HG02840 (cell line): ENCODE measurements around the gene ACTBL2.
"Not testable (repeated sequence)": the region's sequence is repeated elsewhere in the genome, so short reads cannot be mapped to it uniquely, and the experiment has no call there.

ENCODE experiments used
- ATAC-seq: cut with Tn5 transposase; IDR thresholded peaks from one replicate; pipeline ENCODE4 v1.9.1; 2021; ENCODE audit warnings: mild to moderate bottlenecking, moderate library complexity, moderate number of reproducible peaks; ENCODE audit not compliant: unreplicated experiment, low FRiP score

The ACTBL2 gene

DNA sequence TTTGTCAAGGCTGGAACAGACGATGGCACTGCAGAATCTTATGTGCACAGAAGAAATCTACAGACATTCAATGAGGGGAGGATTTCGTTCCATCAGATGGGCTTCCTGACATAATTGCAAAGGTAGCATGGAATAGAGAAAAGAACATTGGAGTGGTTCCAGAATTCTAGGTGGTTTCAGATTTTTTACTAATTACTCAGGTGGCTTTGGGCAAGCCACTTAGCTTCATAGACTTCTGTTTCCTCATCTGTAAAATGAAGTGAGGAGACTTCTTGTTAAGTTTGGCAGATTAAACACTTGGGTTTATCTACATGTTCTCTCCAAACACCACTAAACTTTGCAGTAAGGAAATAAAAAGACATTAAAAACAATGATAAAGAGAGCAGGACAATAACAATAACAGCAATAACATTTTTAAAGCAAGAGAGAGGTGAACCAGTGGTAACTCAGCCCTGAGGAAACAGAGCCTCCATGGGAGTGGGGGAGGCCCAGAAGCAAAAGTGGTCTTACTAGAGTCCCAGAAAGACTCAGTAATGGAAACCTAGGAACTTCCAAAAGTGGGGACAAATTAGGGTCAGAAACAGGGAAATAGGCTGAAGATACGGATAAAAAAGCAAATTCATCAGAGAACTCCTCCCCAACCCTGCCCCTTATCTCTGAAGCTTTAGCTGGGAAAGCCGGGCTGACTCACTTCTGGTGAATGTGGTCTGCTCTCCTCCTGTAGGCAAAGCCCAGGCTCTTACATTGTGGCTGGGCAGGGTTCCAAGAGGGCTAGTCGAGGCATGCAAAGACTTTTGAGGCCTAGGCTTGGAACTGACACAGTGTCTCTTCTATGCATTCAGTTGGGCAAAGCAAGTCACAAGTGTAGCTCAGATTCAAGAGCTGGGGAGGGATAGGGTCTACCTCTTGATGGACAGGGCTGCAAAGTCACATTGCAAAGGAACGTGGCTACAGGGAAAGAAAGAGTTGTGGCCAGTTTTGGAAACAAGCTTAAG lies 11.8 kb upstream of the ACTBL2 start:
- no peak for ATAC-seq

DNA sequence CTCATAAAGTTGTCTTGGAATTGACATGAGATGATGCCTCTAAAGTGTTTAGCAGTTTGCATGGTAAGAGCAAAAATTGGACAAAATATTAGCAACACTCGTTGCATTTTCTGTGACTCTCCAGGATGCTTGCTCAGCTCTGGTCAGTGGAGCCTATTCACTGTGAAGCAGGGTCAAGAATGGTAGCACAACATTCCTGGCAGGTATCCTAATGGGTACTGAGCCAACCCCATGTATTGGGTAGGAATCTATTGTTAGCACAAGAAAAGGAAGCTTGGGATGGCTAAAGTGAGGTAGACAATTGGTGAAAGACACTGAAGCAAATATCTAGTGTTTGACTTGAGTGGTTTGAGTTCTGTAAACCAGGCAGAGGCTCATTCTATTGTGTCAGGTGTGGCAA lies 10.4 kb upstream of the ACTBL2 start:
- no peak for ATAC-seq

DNA sequence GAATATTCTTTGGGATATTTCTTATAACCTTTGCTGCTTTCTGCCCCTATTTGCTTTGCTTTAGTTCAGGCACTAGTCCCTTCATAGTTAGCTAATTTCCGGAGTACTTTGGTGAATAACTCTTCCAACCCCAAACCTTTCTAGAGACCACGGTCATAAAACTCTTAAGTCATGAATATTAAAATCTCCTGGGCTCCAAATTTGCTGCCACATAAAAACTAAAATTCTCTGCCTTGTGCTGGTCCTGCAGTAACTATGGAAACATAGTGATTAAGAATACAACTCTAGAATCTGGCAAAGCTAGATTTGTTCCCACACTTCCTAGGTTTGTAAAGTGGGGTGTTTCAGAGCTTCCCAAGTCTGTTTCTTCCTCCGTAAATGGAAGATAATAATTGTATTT lies 10.0 kb upstream of the ACTBL2 start:
- no peak for ATAC-seq

DNA sequence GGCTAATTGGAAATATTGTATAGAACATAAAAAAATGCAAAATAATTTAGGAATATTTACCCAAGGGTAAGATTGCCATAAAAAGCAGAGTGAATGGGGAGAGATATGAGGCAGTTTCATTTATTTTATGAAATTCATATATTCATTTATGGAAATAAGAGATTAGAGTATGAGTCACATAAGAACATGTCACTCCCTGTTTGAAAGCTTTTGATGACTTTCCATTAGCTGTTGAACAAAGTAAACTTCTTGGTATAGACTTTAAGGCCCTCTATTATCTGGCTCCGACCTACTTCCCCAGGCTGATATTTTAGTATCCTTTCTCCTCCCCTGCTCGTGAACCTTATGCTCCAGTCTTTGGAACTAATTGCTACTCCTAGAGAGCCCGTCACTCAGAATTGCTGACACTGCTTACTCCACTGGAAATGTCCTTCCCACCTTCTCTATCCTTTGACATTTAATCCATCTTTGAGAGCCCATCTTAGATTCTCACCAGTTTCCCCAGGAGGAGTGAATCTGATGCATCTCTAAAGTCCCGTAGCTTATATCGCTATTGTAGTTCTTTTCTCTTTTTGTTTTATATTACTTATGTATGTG lies 8.9 kb upstream of the ACTBL2 start:
- no peak for ATAC-seq

DNA sequence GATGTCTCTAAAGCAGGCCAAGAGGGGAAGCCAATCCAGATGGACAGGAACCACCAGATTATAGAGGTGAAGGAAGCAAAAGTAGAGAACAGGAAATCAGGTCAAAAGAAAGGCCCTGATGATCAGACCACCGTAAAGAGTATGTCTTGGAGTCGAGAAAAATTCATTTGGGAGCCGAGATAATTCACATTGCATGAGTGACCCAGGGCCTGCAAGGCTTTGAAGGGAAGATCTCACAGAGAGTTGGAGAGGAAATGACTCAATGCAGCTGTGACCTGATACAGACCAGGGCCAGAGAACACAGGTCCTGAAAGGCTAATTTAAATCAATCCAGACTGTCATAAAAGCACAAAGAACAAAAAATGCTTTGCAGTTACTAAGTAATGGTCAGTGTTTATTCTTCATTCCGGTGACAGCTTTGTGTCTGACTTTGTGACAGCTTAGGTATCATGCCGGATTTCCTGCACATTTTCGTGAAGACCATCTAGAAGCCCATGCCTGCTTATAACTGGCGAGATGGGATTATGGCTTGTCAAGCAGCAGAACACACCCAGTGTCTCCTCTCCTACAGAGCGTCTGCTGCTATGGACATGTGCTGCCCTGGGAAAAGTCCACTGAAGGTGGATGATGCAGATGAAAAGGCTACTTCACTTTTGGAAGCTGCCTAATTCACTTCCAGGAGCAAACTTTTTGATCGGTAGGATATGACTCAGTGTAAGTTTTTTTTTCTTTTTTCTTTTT lies 5.8 kb upstream of the ACTBL2 start:
- no peak for ATAC-seq

DNA sequence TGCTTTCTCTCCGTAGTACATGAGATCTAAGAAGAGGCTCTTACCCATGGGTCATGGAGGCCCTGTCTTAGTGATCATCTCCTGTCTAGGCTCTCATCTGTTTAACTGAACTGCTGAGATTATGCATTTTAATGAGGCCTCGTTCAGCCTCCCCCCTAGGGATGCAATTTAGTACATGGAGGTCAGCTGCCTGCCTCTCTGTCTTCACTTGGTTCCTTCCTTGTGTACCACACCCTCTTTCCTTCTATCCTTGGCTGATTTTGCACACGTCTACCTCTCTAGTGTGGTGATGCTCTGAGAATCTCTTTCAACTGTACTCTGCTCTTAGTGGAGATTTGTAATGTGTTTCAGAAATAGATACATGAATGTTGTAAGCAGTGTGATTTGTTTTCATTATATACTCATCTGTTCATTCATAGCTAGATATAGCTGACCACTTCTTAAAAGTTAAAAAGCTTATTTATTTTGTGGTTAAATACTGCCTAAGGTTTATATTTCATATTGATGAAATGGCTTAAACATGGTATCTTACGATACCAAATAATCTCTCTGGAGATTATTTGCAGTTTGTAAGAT lies 3.5 kb upstream of the ACTBL2 start:
- no peak for ATAC-seq

DNA sequence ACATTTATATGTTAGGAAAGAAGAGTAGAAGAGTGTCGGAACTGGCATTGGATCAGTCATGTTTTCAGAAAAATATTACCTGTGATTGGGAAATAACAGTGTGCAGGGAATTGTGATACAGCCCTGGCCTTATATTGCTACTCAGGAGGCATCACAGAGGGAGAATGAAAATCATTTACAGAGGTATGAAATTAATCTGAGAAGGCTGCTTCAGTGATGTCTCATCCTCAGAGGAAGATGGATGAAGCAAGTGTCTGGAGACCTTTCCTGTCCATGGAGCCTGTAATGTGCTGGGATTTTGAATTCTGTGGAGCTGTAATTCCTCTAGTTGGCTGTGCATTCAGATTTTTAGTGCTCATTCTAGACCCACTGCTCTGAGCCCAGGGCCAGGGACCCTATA lies 3.8 kb downstream of the ACTBL2 start:
- ATAC-seq = no peak

DNA sequence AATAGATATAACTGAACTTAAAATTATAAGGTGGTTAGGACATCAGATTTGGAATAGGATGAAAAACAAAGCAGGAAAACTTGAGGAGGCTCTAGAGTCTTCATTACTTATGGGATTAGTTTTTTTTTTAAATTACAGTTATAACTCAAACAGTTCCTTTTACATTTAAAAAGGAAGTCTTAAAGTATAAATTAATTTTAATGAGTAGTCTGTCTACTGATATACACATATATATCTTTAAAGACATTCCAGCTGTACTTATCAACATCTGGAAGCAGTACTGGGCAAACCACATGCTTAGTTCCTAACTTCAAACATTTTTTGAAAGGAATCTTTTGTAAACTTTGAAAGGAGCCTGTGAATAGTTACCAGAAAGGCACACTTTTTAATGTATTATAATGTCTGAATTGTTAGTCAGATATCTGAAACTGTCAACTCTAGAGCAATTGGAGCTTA lies 6.0 kb downstream of the ACTBL2 start:
- no peak for ATAC-seq

DNA sequence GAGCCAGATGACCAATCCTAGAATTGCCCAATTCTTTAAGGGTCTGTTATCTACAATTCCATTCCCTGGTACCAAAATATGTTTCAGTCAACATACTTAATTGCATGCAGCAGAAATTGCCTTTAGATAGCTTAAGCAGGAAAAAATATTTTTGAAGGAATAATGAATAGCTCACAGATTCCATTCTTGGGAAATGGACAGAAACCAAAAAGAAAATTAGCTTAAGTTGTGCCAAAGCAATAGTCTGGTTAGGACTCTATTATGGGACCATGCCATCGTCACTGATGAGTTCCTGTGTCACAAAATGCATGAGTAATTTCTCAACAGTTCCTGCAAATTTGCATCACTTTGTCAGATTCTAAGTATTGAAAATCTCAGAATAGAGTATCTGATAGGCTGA lies 12.3 kb downstream of the ACTBL2 start:
- no peak for ATAC-seq

DNA sequence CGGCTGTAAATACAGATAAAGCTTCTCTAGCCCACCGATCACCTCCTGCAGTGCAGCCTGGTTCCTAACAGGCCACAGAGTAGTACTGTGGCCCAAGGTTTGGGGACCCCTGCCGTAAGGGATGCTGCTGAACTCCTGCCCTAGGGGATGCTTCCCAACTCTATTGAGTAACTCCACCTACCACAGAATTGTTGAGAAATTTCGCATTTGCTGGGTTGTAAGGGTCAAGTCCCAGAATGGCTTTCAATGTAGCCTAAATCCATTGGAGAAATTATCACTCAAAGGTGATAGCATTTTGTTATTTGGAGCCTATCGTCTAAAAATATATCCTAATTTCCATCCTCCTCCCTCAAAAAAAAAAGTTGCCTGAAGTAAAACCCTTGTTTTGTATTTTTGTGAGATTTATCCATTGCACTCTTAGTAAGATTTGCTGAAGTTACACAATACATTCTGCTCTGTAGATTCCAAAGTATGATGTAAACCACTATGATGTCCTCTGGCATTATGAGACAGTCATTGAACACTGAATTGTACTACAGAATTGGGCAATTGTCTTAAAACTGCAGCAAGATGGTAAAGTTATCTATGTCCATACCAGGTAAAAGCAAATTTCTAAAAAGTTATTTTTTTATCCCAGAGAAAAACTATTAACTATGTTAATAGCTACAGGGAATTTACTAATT lies 14.0 kb downstream of the ACTBL2 start:
- ATAC-seq = no peak

DNA sequence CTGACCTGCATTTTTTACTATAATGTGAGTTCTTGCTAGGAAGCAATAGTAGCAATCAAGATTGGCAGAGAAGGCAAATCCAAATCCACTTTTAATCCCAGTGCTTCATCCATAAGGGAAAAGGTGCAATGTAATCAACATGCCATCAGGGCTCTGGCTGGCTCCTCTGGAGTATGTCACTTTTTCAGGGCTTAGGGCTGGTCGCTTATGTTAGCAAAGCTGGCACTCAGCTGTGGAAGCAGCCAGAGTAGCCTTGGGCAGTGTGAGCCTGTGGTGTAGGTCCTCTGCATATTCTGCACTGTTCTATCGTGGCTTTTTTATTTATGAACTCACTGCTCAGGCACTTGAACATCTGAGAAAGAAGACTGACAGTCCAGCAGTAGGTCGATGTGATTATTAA lies 16.1 kb downstream of the ACTBL2 start:
- no peak for ATAC-seq

DNA sequence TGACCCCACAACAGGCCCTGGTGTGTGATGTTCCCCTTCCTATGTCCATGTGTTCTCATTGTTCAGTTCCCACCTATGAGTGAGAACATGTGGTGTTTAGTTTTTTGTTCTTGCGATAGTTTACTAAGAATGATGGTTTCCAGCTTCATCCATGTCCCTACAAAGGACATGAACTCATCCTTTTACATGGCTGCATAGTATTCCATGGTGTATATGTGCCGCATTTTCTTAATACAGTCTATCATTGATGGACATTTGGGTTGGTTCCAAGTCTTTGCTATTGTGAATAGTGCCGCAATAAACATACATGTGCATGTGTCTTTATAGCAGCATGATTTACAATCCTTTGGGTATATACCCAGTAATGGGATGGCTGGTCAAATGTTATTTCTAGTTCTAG lies 22.6 kb downstream of the ACTBL2 start:
- ATAC-seq = not testable (repeated sequence)

DNA sequence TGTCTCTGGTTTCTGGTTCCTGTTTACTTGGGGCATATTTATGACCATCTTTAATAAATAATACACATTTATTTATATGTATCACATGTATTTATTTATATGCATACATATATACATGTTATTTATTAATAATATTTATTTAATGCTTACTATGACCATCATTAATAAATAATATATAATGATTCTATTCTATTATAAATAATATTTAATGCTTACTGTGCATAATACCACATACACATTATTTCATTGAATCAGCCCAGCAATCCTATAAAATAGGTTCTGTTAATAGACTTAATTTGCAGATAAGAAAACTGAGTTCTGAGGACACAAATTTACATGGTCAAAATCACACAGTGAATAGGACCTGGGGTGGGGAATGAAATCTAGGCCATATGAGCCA lies 24.2 kb downstream of the ACTBL2 start:
- no peak for ATAC-seq

DNA sequence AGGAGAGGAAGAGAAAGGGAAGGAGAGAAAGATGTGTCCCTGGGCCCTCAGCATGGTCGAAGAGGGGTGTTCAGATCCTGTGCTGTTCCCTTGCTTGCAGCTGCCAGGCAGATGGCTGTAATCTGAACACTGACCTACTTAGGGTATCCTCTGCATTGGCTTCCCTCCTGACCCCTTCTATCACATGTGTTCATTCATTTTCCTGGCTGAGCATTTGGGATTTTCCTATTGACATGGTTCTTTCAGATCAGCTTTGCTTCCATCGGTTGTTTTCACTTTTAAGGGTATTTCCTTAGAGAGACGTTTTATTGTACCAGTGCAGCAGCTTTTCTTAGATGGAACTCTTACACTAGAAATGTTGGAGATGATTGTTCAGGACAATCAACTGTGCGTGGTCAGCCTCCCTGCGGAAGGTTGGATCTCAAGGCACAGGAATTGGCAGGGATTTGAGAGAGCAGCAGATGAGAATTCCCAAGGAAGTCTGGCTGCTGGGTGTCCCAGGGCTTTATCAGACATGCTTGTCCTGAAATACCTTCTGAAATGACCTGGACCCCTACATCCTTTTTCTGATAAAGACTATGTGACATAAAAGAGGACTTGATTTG lies 26.0 kb downstream of the ACTBL2 start:
- ATAC-seq = no peak

DNA sequence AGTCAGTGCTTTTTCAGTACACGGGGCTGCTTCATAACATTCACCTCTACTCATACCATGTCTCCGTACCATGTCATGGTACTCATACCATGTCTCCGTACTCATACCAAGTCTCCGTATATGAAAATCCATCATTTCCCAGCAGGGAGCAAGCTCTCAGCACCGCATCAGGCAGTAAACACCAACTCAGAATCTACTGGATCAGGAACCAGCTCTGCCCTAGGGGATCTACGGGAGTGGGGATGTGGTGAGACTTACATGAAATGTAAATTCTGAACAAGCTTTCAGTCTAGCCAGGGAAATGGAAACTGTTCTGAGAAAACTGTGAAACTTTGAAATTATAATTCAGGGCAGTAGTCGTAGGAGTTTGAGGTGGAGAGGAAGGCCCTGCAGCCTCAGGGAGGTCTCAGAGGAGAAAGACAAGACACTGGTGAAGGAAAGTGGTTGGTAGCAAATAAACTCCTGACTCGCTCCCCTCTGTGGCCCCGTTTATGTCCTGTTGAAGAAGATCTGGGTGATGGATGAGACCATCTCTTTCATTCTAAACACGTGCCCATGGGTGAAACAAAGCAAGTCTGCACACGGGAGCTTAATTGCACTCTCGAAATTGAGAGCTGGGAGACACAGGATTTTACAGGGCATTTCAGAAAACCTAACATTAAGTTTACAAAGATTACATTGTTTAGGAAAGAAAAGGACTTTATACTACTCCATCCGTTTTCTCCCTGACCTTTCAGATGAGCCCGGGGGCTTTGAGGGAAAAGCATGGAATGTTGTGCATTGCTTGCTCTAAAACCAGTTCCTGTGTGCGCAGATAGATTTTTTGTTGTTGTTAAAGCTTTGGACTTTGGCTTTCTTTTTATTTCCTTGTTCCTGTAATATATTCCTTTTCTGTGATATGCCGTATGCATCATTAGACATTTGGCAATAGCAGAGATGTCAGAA lies 26.8 kb downstream of the ACTBL2 start:
- no peak for ATAC-seq

DNA sequence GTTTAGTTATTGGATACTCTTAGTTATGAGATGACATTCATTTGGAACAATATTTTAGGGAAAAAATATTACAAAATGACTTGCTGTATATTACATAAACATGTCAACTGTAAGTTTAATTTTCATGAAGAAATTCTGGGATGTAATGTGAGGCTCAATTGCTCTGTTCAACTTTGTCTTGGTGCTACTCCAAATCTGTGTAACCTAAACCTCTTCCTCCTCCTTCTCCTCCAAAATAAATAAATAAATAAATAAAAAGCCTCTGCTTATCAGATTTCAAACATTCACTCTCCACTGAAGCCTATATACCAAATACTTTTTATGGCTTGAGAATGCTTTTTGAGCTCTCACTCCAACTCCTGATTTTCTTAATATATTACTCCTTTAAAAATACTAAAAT lies 27.7 kb downstream of the ACTBL2 start:
- no peak for ATAC-seq

DNA sequence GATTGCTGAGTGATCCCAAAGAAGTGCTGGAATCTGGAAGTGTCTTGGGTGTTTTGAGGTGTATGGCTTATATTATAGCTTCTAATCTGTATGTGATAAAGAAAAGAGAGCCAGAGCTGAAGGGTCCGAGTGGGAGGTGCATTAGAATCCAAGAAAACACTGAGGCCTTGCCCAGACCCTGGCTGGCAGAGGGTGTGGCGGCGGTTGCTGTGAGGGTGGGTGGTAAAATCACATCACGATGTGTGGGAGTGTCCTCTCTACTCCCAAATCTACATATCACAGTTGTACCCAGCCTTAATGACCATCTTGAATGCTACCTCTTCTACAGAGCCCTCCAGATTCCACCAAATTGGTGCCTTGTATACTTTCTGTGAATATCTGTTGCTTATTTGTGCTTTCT lies 28.9 kb downstream of the ACTBL2 start:
- no peak for ATAC-seq

DNA sequence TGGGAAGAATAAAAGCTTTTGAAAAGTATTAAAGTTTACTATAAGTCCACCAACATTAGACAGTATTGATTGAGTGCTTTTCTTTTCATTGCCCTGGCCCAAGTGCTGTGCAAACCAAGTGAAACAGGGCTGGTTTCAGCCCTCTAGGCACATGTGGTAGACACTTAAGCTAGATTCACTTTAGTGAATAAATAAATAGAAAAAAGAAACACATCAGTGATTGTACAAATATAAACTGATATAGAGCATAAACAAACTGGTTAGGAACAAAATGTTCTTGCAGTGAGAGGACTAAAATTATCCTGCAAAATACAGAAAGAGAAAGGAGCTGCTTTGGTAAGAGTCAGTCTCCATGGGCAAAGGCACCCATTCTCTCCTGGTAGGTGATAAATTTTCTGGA lies 29.7 kb downstream of the ACTBL2 start:
- no peak for ATAC-seq
